HG03439 (cell line): ENCODE results near the gene NAGA.
A peak's percentile ranks its signal among the peaks of the same experiment; 100 is the strongest.
"Not testable (repeated sequence)": the region's sequence is repeated elsewhere in the genome, so short reads cannot be mapped to it uniquely, and the experiment has no call there.

Source experiments
- ATAC-seq: cut with Tn5 transposase; IDR thresholded peaks from one replicate; pipeline ENCODE4 v1.9.1; 2021; ENCODE audit warnings: mild to moderate bottlenecking, moderate library complexity; ENCODE audit not compliant: unreplicated experiment

Gene NAGA

DNA sequence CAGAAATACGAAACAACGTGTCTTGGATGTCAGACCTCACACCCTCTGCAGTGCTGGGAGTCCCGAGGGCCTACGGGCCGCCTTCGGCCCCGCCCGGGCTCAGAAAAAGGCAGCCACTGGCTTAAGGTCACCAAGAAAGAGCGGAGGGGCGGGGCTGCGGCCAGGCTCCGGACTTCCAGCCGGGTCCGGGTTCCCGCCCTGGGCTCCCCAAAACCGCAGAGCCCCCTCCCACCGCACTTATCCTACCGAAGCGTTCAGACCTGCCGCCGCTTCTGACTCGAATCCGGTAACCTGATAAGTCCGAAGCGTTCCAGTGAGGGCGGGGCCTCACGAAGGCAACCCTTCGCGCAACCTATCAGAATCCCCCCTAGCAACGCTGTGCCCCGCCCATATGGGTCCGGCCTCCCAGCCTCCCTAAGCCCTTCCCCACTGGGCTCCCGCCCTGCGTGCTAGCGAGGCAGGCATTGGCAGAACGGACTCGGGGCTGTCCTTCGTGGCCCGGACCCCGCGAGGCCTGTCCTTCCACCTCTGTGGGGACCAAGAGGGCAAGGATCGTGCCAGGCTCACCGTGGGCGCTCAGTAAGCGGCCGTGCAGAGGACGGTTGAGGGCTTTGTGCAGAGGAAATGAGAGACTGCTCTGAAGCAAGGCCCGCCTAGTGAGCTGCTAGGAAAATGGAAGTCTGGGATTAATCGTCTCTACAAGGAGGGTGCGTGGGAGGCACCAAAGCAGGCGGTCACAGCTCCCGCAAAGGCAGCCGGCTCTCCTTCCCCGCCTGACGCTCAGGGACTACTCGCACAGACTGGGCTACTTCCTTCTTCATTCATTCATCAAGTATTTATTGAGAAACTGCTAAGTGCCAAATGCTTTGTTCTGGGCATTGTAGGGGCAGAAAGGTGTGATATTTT lies at the start of gene NAGA:
Gene NAGA, minus strand, starts transcription at position 296 of the 906 bp plus-strand sequence. CDS start 515 bp downstream, outside the sequence.
- peak; percentile 86 for ATAC-seq

DNA sequence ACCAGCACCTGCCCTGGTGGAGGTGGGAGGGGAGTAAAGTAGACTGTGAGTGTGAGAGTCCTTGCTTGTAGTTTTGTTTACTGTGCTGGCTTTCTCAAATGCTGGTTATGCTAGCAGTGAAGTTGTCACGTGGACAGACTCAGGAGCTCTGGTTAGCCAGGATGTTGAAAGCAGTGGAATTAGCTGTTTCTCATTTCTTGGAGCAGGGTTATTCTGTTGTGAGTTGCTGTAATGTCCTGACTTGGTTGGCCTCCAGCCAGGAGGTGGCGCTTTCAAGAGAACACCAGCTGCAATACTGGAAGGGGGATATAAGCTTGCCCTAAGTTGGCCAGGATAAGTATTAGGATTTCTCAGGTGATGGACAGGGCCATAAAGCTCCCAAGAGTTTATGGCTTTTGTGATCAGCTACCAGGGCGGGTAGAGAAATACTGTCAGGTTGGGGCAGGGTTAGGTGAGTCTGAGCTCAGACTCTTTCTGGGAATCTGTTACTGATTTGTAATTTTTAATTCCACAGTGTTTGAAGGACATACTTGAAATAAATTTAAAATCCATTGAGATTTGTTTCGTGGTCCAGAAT lies 46.3 kb upstream of the NAGA start:
- ATAC-seq, result no peak

DNA sequence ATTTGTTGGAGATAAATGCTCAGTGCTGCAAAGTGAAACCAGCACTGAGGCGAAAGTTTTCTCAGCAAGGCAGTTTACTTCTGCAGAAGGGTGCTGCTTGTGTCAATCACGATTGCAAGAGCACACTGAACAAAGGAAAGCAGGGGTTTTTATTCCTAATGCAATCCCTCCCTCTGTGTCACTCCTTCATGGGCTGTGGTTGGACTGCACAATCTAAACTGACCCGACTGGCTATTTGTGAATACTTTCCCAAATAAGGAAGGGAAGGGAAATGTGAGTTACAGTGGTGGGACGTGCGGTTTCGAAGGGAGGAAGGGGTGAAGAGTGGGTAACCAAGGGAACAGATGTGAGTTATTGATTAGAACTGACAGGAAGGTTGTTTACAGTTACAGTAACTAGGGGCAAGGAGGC lies 44.8 kb upstream of the NAGA start:
- ATAC-seq, result not testable (repeated sequence)

DNA sequence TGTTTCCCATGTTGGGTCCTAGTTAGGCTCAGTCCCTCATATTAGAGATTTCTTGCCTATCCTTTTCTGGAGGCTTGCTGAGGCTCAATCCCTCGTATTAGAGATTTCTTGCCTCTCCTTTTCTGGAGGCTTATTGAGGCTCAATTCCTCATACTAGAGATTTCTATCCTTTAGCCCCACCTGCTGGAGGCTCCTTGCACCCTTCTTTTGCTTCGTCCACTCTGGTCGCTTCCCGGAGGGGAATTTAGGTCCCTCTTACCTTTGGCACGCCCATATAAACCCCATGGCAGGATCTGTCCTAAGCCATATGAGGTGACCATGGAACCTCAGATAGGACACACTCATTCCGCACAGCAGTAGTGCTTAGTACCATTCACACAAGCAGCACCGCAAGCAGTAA lies 44.1 kb upstream of the NAGA start:
- no peak for ATAC-seq

DNA sequence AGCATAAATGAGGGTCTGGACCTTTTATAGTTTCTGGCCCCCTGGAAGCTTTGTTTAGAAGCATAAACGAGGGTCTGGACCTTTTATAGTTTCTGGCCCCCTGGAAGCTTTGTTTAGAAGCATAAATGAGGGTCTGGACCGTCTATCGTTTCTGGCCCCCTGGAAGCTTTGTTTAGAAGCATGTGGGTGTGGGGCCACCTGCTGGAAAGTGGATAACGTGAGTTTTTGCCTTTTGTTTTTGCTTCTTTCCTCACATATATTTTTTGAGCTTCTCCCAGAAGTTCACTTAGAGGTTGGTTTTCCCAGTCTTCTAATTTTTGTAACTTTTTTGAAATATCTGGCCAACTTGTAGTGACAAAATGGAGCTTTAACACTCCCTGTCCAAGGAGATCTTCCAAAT lies 42.2 kb upstream of the NAGA start:
- ATAC-seq, result not testable (repeated sequence)

DNA sequence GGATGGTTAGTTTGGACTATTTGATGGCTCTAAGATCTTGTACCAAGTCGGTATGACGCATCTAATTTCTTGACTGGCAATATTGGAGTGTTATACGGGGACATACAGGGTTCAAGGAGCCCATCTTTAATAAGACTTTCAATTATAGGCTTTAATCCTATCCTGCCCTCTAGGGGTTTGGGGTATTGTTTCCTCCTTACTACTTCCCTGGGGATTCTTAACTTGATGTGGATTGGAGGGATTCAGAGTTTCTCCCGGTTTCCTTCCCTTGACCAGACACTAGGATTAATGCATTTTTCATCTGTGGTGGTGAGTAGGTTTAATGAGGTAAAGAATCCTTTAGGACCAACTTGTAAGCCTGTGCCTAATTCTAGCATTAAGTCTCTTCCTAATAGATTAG lies 41.2 kb upstream of the NAGA start:
- ATAC-seq, result no peak

DNA sequence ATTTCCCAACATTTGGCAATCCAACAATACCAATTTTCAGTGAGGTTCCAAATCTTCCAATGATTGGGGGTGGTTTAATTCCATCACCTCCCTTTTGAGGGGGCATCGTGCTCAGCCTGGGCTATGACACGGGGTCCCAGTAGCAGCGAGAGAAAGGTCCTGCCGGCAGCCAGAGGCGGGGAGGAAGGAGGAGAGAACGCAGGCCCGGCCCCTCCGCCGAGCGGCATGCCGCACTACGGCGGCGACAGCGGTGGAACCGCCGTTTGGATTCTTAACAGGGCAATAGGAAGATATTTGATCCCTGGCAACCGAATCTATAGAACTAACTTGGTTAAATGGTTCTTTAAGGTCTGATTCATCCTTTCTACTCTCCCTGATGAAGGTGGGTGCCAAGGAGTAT lies 38.2 kb upstream of the NAGA start:
- ATAC-seq, result no peak

DNA sequence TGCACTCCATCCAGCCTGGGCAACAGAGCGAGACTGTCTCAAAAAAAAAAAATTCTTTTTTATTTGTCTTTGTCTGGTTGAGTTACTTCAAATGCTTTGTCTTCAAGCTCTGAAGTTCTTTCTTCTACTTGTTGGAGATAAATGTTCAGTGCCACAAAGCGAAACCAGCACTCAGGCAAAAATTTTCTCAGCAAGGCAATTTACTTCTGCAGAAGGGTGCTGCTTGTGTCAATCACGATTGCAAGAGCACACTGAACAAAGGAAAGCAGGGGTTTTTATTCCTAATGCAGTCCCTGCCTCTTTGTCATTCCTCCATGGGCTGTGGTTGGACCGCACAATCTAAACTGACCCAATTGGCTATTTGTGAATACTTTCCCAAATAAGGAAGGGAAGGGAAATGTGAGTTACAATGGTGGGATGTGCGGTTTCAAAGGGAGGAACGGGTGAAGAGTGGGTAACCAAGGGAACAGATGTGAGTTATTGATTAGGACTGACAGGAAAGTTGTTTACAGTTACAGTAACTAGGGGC lies 33.8 kb upstream of the NAGA start:
- not testable (repeated sequence) for ATAC-seq

DNA sequence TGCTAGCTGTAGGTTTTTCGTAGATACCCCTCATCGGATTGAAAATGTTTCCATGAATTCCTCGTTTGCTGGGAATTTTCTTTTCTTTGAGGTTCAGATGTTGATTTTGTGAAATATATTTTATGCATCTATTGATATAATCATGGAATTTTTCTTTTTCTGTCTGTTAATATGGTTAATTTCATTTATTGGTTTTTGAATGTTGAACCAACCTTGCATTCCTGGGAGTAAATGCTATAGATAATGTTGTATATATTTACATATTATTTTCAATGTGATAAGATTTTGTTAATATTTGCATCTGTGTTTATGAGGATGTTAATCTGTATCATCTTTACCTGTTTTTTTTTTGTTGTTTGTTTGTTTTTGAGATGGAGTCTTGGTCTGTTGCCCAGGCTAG lies 30.6 kb upstream of the NAGA start:
- ATAC-seq, result no peak

DNA sequence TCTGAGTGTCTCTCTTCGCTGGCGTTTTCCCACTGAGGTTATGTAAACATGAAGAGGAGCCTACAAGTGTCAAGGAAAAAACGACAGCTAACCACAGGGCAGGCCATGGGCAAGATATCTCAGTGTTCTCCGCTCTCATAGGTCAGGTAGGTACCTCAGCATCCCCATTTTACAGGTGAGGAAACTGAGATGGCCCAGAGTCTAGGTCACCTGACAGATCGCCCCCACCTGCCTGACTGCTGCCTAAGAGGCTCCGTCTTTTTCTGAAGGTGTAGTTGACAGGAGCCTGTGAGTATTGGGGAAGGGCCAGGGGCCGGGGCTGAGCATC lies 20.8 kb upstream of the NAGA start:
- ATAC-seq, result no peak

DNA sequence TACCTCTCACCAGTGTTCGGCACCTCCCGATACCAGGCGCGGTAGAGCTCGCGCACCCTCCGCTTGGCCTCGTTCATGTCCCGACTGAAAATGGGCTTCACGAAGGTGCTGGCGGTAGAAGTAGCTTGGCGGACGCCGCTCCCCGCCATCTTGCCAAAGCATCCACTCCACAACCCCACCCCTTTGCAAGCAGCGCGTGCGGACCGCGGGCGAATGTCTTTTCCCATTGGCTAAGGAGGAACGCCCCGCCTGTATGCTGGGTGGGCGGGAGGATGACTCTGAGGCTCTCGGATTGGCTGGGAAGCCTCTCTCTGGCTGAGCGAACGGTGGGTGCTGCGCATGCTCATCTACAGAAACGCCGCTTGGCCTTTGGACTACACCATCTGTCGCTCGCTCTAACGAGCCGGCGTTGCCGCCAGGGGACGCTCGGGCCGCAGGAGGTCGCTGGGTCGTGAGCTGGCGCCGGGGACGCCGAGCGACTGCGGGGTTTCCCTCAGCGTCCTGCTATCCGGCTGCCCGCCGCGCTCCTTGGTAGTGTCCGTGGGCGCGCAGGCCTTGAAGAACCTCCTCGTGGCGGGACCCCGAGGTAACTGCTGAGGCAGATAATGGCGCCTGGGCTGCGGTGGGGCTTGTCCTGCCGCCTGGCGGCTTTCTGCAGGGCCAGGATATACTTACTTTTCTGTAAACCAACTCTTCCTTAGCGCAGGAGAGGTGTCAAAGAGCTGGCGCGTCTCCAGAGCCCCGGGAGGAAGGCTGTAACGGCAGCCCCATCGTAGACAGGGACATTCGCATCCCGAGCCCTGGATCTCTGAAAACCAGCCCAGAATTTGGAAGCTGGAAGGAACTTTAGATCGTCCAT lies 20.2 kb upstream of the NAGA start, which contains the start of gene NDUFA6:
Gene NDUFA6, minus strand, starts transcription at position 177 of the 859 bp plus-strand sequence. Its CDS starts 28 bp downstream, at position 149.
- peak; percentile 97 for ATAC-seq

DNA sequence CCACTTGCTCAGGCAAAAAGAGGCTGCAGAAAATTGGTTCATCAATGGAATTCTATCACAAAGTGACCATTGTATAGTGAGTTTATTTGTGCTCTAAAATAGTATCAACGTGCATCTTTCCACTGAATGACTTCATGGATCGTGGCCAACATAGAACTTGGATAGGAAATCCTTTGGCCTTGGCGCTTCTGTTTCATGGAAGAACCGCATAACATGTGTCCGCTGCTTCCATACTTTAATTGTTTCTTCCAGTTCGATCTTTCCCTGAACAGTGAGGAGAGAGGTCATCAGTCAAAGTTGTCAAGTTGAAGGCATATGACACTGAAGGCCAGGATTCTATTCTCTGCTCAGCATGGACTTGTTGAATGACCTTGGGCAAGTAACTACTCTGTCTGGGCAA lies 15.4 kb upstream of the NAGA start:
- ATAC-seq, result no peak

DNA sequence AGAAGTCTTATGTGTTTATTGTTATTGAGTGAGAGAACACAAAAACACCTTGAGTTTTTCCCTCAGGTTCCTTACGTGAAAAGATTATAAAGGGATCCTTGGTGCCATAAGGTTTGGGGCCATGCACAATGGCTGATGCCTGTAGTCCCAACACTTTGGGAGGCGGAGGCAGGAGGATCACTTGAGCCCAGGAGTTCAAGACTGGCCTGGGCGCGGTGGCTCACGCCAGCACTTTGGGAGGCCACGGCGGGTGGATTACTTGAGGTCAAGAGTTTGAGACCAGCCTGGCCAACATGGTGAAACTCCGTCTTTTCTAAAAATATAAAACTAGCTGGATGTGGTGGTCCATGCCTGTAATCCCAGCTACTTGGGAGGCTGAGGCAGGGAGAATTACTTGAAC lies 14.3 kb upstream of the NAGA start:
- ATAC-seq, result no peak

DNA sequence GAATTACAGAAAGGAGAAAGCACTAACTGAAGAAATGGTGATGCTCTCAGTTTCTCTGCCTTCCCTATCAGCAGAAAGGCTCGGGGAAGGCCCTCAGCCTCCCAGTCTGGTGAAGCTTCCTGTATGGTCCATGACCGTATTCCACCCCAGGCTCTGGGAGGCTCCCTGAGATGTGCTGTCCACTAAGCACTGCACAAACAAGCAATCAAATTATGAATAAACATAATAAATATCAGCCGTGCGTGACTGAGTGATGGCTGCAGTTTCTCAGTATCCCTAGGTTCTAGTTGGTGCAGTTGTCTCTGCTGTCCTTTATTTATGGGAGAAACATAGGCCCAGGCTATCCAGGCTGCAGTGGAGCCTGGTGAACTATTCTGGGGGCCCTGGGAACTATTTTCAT lies 12.5 kb upstream of the NAGA start:
- ATAC-seq, result no peak

DNA sequence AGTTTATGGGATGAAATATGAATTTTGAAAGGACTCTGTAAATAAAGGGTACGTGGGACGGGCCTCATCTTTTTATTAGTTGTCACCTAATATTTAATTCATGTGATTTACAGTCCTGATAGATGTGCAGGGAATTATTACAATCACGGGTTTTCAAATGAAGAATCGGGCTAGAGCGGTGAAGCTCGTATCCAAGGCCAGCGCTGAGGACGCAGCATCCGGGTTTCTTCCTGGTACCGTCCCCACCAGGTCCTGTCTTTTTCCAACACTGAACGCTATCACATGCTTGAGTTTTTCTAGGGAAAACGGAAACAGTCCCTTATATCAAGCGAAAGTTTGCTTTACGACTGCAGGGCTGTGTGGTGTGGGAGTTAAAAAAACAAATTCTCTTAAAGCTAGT lies 9.7 kb upstream of the NAGA start:
- no peak for ATAC-seq

DNA sequence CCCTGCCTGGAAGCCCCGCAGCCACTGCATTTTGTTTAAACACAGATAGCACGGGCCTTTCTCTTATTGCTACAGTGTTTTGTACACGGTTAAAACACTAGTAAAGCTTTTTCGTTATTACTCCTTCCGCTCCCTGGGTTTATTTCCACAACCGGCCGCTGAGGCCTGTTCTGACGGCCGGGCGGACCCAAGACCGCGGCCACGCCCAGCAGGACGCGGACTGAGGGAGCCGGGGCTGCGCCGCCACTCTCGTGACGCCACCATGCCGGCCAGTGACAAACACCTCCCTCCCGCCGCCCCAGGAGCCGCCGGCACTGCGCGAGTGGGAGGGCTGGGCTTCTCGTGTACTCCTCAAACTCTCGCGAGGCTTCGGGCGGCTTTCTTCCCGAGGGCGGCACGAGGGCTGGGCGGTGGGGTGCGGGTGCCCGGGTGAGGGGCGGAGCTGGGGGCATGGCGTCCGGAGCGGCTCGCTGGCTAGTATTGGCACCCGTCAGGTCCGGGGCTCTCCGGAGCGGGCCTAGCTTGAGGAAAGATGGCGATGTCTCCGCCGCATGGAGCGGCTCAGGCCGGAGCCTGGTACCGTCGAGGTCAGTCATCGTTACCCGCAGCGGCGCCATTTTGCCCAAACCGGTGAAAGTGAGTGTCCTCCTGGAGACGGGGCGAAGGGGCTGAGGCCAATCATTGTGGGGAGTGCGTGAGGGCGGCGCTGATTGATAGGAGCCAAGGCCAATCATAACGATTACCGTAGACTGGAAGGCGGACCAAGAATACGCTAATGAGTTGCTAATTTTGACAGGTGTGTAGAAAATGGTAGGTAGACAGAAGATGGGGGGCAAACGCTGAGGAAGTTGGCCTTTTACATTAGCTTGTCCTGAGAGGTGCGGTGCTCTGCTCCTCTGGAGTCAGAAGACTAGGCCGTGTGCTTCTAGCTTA lies 9.0 kb upstream of the NAGA start, which contains the start of gene SMDT1:
Gene SMDT1, plus strand, starts transcription at position 382 of the 933 bp plus-strand sequence. Its CDS starts 69 bp downstream, at position 451.
- ATAC-seq, result peak; percentile 82

DNA sequence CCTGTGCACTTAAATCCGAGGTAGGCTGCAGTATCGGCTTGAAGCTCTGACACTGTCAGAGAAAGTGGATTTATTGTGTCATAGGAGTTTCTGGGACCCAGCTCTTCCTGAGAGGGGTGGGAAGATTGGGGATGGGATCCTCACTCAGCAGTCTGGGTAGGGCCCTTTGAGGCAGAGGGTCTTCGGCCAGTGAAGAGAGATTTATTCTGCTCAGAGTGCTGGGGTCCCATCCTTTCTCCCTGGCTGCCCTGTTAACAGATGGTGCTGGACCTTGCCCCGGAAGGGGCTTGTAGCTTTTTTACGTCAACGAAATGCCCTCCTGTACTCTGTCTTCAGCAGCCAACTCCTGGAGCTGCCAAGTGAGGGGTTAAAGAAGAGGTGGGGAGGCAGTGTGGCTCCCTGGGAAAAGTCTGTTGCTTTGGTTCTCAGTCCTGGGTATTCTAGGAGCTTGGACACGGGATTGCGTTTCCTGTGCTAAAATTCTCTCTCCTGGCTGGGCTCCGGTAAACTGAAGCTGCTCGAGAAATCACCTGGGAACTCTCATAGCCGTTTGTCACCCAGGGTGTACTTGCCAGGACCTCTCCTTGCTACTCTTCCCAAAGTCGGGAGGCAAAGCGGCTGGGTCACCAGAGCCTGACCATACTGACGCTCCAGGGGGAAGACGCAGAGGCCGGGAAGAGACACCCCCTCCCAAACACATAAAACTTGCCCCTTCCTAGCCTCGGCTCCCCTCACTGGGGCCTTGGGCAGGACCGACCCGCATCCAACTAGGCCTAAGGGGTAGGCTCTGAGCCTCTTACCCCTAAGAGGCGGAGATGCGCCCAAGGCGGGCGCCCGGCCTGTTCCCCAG lies 8.1 kb upstream of the NAGA start:
- ATAC-seq, result peak; percentile 9

DNA sequence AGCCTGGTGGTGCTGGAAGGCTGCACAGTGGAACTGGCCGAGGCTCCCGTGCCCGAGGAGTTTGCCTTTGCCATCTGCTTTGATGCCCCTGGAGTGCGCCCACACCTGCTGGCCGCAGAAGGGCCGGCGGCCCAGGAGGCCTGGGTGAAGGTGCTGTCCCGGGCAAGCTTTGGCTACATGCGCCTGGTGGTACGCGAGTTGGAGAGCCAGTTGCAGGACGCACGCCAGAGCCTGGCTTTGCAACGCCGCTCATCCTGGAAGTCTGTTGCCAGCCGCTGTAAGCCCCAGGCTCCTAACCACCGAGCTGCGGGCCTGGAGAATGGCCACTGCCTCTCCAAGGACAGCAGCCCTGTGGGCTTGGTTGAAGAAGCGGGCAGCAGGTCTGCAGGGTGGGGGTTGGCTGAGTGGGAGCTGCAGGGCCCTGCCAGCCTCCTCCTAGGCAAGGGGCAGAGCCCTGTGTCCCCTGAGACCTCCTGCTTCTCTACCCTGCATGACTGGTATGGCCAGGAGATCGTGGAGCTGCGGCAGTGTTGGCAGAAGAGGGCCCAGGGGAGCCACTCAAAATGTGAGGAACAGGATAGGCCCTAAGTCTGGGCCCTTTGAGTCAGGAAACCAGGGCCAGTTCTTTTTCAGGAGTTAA lies 7.0 kb upstream of the NAGA start:
- ATAC-seq, result no peak
